Stimulated activated CD4-positive, alpha-beta T cell treated with anti-CD3 and anti-CD28 coated beads, Interleukin-1b, Interleukin-23, amount 100 ng/mL, for 4 hours (primary cell): ENCODE data around the gene CCDC136.

Experiments
- DNase-seq, 2 donors: peaks; one replicate each; pipeline ENCODE4 v3.0.0-alpha.2; 2020; ENCODE audit warnings: low read depth in 2 of 2

The CCDC136 gene

GRCh38 chr7:128831994-128832879 is 40.5 kb downstream of the CCDC136 start:
- no peak for DNase-seq

DNA sequence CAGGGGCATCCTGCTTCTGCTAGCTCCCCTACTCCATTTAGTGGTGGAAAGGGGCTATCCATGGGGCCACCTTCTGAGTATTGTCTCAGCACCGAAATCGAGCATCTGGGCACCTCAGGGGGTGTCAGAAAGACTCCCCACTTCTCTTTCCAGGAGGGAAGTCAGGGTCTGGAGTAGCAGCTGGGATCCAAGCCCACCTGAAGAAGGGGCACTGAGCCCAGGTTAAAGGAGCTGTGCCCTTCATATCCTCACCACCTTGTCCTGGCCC is 41.0 kb downstream of the CCDC136 start:
- no peak for DNase-seq

DNA sequence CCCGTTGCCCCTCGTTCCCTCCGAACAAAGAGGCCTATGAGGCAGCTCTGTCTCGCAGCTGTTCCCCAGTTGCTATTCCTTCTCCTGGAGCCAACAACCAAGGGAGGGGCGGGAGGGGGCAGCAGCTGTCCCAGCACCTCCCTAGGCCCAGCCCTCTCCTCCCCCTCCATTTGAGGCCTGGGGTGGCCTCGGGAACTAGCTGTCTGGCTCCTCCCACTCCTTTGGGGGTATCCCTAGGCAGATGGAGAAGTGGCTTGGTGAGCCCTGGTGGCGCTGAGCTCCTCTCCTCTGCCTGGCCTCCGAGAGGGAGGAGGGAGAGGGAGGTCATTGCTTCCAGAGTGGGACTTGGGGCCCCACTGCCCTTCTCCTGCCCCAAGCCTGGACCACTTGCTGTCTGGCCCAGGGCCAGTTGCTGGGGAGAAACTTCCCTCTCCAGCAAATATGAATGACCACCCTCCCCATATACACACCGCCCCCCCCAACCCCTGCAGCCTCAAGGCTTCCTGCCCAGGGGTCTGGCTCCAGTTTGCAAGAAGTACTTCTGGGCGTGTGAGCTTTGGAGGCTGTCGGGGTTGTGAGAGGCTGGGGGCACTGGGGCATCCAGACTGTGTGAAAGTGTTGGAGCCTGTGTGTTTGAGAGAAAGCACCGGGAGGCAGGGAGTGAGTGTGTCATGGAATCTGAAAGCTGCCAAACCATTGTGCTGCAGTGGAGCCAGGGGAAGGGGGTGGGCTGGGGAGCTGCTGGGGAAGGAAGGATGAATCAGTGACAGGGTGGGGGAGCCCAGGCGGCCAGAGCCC is 41.6 kb downstream of the CCDC136 start:
- no peak for DNase-seq

DNA sequence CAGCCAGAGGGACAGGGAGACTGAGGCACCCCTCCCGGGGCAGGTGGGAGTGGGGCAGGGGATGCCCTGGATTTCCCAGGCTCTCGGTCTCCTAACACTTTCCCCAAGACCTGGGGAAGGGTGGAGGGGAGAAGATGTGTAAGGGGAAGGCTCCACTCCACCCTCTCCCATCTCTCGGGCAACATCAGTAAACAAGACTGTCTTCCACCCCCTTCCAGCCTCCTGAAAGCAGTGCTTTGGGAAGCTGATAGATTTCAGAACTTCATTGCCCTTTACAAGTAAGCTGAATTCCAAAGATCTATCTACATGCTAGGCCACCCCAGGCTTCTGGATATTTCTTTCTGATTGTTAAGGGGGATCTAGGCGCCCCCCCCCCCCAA is 42.2 kb downstream of the CCDC136 start:
- no peak for DNase-seq

DNA sequence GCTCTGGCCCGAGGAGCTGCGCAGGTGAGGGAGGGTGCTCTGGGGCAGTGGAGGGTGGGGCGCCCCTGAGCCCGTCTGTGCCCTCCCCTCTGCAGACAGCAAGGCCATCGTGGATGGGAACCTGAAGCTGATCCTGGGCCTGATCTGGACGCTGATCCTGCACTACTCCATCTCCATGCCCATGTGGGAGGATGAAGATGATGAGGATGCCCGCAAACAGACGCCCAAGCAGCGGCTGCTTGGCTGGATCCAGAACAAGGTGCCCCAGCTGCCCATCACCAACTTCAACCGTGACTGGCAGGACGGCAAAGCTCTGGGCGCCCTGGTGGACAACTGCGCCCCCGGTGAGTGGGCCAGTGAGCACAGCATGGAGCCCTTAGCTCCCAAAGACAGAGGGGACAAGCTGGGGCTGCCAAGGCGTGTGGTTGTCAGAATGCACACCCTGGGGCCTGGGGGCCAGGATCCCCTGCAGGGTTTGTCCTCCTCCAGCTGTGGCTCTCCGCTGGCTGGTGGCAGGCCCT is 43.5 kb downstream of the CCDC136 start:
- DNase-seq, result no peak

DNA sequence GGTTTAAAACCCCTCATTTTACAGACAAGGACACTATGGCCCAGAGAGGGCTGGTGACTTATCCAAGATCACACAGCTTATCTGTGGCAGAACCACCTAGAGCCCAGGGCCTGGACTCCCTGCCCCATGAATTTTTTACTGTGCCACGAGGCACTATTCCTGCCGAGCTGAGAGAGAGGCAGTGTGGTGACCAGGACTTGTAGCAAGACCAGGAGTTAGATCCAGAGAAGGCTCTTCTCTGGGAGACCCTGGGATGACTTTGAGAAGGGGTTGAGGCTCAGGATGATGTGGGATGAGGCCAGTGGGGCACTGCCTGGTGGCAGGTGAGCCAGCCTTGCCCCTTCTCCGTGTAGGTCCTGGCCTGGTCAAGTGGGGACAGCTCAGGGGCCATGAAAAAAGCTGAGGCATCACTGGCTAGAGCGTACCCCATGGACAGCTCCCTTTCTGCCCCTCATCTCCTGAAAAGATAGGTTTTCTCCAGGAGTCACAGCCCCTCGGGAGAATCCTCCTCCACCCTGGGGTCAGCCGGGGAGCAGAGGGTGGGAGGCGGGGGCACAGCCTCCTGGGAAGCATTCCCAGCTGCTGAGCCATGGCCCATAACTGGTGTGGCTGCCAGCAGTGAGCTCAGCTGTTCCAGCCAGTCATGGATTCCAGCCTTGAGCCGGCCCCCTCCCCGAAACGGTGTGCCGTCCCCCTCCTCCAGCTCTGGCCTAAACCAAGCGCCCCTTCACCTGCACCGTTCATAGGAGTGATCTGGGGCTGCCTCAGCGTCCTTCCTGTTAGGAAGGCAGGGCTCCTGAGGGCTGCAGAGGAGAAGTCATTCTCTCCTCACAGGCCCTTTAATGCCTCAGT is 44.2 kb downstream of the CCDC136 start:
- DNase-seq, result no peak

- DNase-seq, result no peak
Observed at GRCh38 chr7:128836729-128837348, 45.1 kb downstream of the CCDC136 start.

DNA sequence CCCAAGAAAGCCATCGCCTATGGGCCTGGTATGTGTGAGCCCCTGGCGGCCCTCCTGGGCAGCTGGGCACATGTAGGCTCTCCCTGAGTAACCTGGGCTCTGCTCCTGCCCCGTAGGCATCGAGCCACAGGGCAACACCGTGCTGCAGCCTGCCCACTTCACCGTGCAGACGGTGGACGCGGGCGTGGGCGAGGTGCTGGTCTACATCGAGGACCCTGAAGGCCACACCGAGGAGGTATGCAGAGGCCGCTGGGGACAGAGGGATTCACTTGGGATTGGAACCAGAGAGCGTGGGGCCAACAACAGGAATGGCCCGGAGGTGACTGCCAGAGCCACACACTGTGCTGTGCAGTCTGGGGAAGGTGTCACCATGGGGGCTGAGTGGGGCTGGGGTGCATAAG is 45.8 kb downstream of the CCDC136 start:
- no peak for DNase-seq

DNA sequence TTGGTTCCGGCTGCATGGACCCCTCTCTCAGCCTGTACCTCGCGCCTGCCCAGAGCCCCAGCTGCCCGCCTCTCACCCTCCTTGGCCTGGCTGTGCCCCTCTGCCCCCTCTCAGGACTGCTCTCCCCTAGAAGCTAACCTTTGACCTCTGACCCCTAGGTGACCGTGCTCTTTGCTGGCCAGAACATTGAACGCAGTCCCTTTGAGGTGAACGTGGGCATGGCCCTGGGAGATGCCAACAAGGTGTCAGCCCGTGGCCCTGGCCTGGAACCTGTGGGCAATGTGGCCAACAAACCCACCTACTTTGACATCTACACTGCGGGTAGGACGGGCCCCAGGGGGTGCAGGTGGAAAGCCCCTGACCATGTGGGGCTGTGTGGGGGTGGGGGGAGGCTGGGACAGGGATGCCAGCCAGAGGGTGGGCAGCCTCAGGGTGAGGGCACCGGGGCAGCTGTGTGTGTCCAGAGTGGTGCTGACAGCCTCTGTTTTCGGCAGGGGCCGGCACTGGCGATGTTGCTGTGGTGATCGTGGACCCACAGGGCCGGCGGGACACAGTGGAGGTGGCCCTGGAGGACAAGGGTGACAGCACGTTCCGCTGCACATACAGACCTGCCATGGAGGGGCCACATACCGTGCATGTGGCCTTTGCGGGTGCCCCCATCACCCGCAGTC is 46.5 kb downstream of the CCDC136 start:
- DNase-seq, result no peak

- DNase-seq, result no peak
Observed at GRCh38 chr7:128838981-128839731, 47.4 kb downstream of the CCDC136 start.

GRCh38 chr7:128839751-128840177 is 48.0 kb downstream of the CCDC136 start:
- DNase-seq, result no peak

- no peak for DNase-seq
Observed at GRCh38 chr7:128840326-128841170, 48.8 kb downstream of the CCDC136 start.

DNA sequence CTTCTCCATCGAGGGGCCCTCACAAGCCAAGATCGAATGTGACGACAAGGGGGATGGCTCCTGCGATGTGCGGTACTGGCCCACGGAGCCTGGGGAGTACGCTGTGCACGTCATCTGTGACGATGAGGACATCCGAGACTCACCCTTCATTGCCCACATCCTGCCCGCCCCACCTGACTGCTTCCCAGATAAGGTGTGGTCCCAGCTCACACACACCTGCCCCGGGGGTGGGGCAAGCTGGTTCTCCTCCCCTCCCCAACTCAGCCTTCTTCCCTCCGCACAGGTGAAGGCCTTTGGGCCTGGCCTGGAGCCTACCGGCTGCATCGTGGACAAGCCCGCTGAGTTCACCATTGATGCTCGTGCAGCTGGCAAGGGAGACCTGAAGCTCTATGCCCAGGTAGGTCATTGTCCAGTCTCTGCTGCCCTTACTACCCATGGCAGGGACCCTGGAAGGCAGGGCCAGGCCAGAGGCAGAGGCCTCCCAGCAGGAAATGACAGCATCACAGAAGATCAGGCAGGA is 49.5 kb downstream of the CCDC136 start:
- DNase-seq, result no peak

GRCh38 chr7:128841921-128842673 is 50.3 kb downstream of the CCDC136 start:
- peak; percentile 38 to 53 for DNase-seq

- no peak for DNase-seq
Observed at GRCh38 chr7:128842674-128843641, 51.2 kb downstream of the CCDC136 start.

DNA sequence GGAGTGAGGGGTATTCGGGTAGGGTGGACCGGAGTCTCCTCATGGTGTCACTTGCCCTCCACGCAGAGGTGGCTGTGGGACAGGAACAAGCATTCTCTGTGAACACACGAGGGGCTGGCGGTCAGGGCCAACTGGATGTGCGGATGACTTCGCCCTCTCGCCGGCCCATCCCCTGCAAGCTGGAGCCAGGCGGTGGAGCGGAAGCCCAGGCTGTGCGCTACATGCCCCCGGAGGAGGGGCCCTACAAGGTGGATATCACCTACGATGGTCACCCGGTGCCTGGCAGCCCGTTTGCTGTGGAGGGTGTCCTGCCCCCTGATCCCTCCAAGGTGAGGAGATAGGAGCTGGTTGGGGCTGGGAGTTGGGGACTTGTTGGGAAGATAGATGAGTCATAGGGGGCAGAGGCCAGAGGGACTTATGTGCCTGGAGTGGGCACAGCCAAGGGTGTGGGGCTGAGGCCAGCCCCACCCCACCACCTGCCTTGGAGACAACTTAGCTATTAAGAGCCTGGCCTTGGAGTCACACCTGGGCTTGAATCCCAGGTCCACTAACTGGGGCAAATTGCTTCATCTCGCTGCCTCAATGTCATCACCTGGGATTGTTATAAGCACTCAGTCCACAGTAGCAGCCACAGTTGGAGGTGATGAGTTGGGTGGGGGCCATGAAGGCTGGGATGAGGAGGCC is 52.3 kb downstream of the CCDC136 start:
- DNase-seq, result no peak
